IPS-NIHi11 (cell line): Measurements from ENCODE around the gene NAT14.
"Not testable (repeated sequence)": the region's sequence is repeated elsewhere in the genome, so short reads cannot be mapped to it uniquely, and the experiment has no call there.

ENCODE experiments used
- DNase-seq: peaks from one replicate; pipeline ENCODE4 v3.0.0; 2012; ENCODE audit warnings: mixed read lengths, low spot score

NAT14 gene

GRCh38 chr19:55503157-55503501, 18.1 kb downstream of the NAT14 start:
- no peak for DNase-seq

- DNase-seq: peak; percentile 99
Observed at GRCh38 chr19:55503502-55504251, 18.7 kb downstream of the NAT14 start.

GRCh38 chr19:55504252-55504603, 19.2 kb downstream of the NAT14 start:
- DNase-seq: no peak

GRCh38 chr19:55504981-55505380, 20.0 kb downstream of the NAT14 start:
- no peak for DNase-seq

GRCh38 chr19:55508120-55508519, 23.1 kb downstream of the NAT14 start:
- DNase-seq: no peak

- DNase-seq: peak; percentile 100
Observed at GRCh38 chr19:55516878-55517620, 32.1 kb downstream of the NAT14 start.

GRCh38 chr19:55519451-55520311, 34.7 kb downstream of the NAT14 start:
- DNase-seq: no peak

- no peak for DNase-seq
Observed at GRCh38 chr19:55520691-55521292, 35.8 kb downstream of the NAT14 start.

- DNase-seq: no peak
Observed at GRCh38 chr19:55525289-55526101, 40.5 kb downstream of the NAT14 start.

GRCh38 chr19:55526216-55527196, 41.5 kb downstream of the NAT14 start:
- peak; percentile 61 for DNase-seq

- no peak for DNase-seq
Observed at GRCh38 chr19:55527197-55528029, 42.4 kb downstream of the NAT14 start.

GRCh38 chr19:55528030-55528803, 43.2 kb downstream of the NAT14 start:
- no peak for DNase-seq

GRCh38 chr19:55529636-55530234, 44.7 kb downstream of the NAT14 start:
- no peak for DNase-seq

- DNase-seq: no peak
Observed at GRCh38 chr19:55530996-55531395, 46.0 kb downstream of the NAT14 start.

- DNase-seq: not testable (repeated sequence)
Observed at GRCh38 chr19:55534280-55534679, 49.3 kb downstream of the NAT14 start.

GRCh38 chr19:55535173-55535964, 50.4 kb downstream of the NAT14 start:
- no peak for DNase-seq

GRCh38 chr19:55535965-55536350, 51.0 kb downstream of the NAT14 start:
- DNase-seq: no peak
